Panc1 (cell line): ENCODE results near the gene GTSE1. TPM values are rescaled to one million over a fixed set of nuclear protein-coding genes. Genes with fewer than 3 reads are reported as not detected.

Source experiments
- ATAC-seq: fragments of 200-7000 bp; cut with Tn5 transposase; 2 replicates; pipeline ENCODE4 v1.9.1; 2020; ENCODE audit warnings: mild to moderate bottlenecking, moderate library complexity
- BruUV-seq: library from RNA; stranded (reverse); fragments of 400-500 nt; replicated peaks from 2 replicates; lab custom pipeline; 2021; lab: Mats Ljungman, UMichigan
- CTCF ChIA-PET: fragments of 300-600 bp; sonication (Branson Sonifier 250); formaldehyde crosslinking; loops from one replicate; lab custom pipeline; 2022; ENCODE audit warnings: antibody characterized with exemption; lab: Charles Lee
- POLR2A ChIA-PET: fragments of 300-600 bp; sonication (Branson Sonifier 250); formaldehyde crosslinking; loops from one replicate; lab custom pipeline; 2022; ENCODE audit warnings: antibody characterized with exemption; lab: Charles Lee
- DNase-seq: peaks from one replicate; pipeline ENCODE4 v3.0.0-alpha.2; 2010; ENCODE audit warnings: low read depth, low spot score
- H3K27ac ChIP-seq: 2 replicates; pipeline ENCODE4 v1.5.1; 2011; ENCODE audit warnings: mild to moderate bottlenecking, low read length, inconsistent platforms
- H3K27me3 ChIP-seq: fragments of 200-500 bp; sonication (Bioruptor generic); 2 replicates; pipeline ENCODE4 v1.6.0; 2014; ENCODE audit warnings: low read length, inconsistent platforms; ENCODE audit not compliant: control insufficient read depth, insufficient read depth
- H3K36me3 ChIP-seq: fragments of 200-500 bp; sonication (Bioruptor generic); 2 replicates; pipeline ENCODE4 v1.5.1; 2014; ENCODE audit warnings: inconsistent platforms, mild to moderate bottlenecking, low read length, moderate library complexity; ENCODE audit not compliant: control insufficient read depth, insufficient read depth
- H3K4me1 ChIP-seq: 2 replicates; pipeline ENCODE4 v1.5.1; 2011; ENCODE audit warnings: inconsistent platforms, mild to moderate bottlenecking, low read length, moderate library complexity; ENCODE audit not compliant: control insufficient read depth, insufficient read depth
- H3K4me3 ChIP-seq, 2 experiments: 2 replicates each; pipeline ENCODE4 v1.5.1; 2011 to 2012; ENCODE audit warnings: low read depth in 2 of 2, low read length in 2 of 2, mild to moderate bottlenecking in 2 of 2, inconsistent platforms in 1 of 2, moderate library complexity in 1 of 2
- H3K9me3 ChIP-seq: fragments of 200-500 bp; sonication (Bioruptor generic); 2 replicates; pipeline ENCODE4 v1.5.1; 2014; ENCODE audit warnings: low read depth, mild to moderate bottlenecking, inconsistent platforms, low read length, moderate library complexity; ENCODE audit not compliant: control insufficient read depth, insufficient read depth
- CTCF ChIP-seq: fragments of 450-650 bp; IDR thresholded peaks from 2 replicates; pipeline ENCODE4 v1.5.1; 2017; ENCODE audit warnings: mild to moderate bottlenecking
- POLR2AphosphoS5 ChIP-seq: IDR thresholded peaks from 2 replicates; pipeline ENCODE4 v1.6.1; 2012; ENCODE audit warnings: mild to moderate bottlenecking, low read depth, low read length, moderate library complexity
- REST ChIP-seq, 2 experiments: IDR thresholded peaks; 2 replicates each; pipeline ENCODE4 v1.6.1; 2011 to 2012; ENCODE audit warnings: low read depth in 2 of 2, control low read depth in 1 of 2, low read length in 1 of 2, mild to moderate bottlenecking in 1 of 2, moderate library complexity in 1 of 2; ENCODE audit not compliant: insufficient read depth in 1 of 2
- SIN3A ChIP-seq: IDR thresholded peaks from 2 replicates; pipeline ENCODE4 v1.6.1; 2012; ENCODE audit warnings: low read depth, mild to moderate bottlenecking, low read length, moderate library complexity, borderline replicate concordance; ENCODE audit not compliant: insufficient read depth
- TCF7L2 ChIP-seq: IDR thresholded peaks from 2 replicates; pipeline ENCODE4 v1.6.1; 2011; ENCODE audit warnings: mild to moderate bottlenecking, low read depth, low read length, inconsistent platforms
- in situ Hi-C: cut with HindIII; loops from 2 replicates; pipeline ENCODE4 v1.10.0; 2016; ENCODE audit warnings: low sequenced_read_pairs, low pct_unique_long_range_greater_than_20kb
- intact Hi-C: fragments of 100-400 bp; cut with micrococcal nuclease; formaldehyde crosslinking; loops from one replicate; pipeline ENCODE4 v1.10.0; 2022; ENCODE audit not compliant: unreplicated experiment
- total RNA-seq: library from RNA; stranded (reverse); gene quantifications from one replicate; pipeline ENCODE4 v1.2.1, GENCODE V29; 2021; ENCODE audit not compliant: unreplicated experiment

The GTSE1 gene
- total RNA-seq, 1 experiment from 2014 or later = 36.2 TPM

GRCh38 chr22:46323162-46323561 is 26.5 kb downstream of the GTSE1 start:
- POLR2A ChIA-PET = no interaction called here
- in situ Hi-C loops (loop anchor here (25.0 kb wide), 1 partner anchor 311 kb away; no protein-coding TSS in a partner anchor), intact Hi-C loops (no loop called here)
- H3K4me1 ChIP-seq = no peaks in the 10 kb centered on the region
- ATAC-seq = no peak
- no peaks in the 10 kb centered on the region for H3K9me3 ChIP-seq
- no peaks in the 10 kb centered on the region for H3K27me3 ChIP-seq
- H3K36me3 ChIP-seq = peaks cover 6% of the 10 kb centered on the region
- no peak for DNase-seq
- TF ChIP-seq TCF7L2 (no peak), CTCF (no peak), SIN3A (no peak), REST (IDR thresholded peaks at IDR 0.05; ENCODE audit: insufficient read depth in 1 of 2, low read depth in 2 of 2, low read length in 1 of 2) (no peak), POLR2AphosphoS5 (no peak)
- H3K27ac ChIP-seq = no peak overlapping the region
- H3K4me3 ChIP-seq = no peak overlapping the region
- CTCF ChIA-PET = no interaction called here
- no TSS peak for BruUV-seq

DNA sequence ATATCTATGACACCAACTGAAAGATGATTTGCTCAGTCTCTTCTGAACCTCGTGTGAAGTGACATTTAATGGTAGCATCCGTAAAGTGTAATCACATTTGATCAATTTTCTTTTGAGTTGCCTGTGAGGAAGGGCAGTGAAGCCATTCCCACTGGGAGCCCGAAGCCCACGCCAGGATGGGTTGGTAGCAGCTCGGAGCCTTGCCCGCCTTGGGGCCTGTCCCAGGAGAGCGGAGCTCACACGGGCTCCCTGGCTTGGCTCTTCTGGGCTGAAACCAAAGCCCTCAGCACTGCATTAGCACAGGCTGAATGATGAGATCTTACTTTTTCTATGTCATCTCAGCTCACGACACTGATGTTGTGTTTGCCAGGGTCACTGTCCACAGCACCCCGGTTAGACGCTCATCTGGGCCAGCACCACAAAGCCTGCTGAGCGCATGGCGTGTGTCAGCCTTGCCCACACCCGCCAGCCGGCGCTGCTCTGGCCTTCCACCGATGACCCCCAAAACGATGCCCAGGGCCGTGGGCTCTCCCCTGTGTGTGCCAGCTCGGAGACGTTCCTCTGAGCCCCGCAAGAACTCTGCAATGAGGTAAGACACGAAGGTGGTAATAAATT is 29.5 kb downstream of the GTSE1 start:
- in situ Hi-C loops = no loop called here
- H3K9me3 ChIP-seq = no peaks in the 10 kb centered on the region
- peaks cover 6% of the 10 kb centered on the region for H3K36me3 ChIP-seq
- no peaks in the 10 kb centered on the region for H3K27me3 ChIP-seq
- no peak for ATAC-seq
- BruUV-seq = no TSS peak
- DNase-seq = no peak
- CTCF ChIA-PET = no interaction called here
- intact Hi-C loops = no loop called here
- no peak overlapping the region for H3K27ac ChIP-seq
- no peak overlapping the region for H3K4me3 ChIP-seq
- TF ChIP-seq SIN3A = no peak
- TF ChIP-seq TCF7L2 = no peak
- TF ChIP-seq CTCF = no peak
- no peak for TF ChIP-seq POLR2AphosphoS5
- POLR2A ChIA-PET = no interaction called here
- no peaks in the 10 kb centered on the region for H3K4me1 ChIP-seq
